H1 (cell line): ENCODE measurements around the gene PSMD6. TPM values are rescaled to one million over a fixed set of nuclear protein-coding genes. Genes with fewer than 3 reads are reported as not detected.

ENCODE experiments used
- CTCF ChIA-PET: fragments of 300-600 bp; sonication (Branson Sonifier 250); formaldehyde crosslinking; loops from one replicate; lab custom pipeline; 2021; ENCODE audit not compliant: partially characterized antibody; lab: Charles Lee
- POLR2A ChIA-PET: fragments of 300-600 bp; sonication (Branson Sonifier 250); formaldehyde crosslinking; loops from one replicate; lab custom pipeline; 2021; ENCODE audit warnings: inconsistent platforms; ENCODE audit not compliant: partially characterized antibody; lab: Charles Lee
- DNase-seq, 2 experiments: peaks; one replicate each; pipeline versions ENCODE4 v3.0.0 to v3.0.0-alpha.2; 2010 to 2022; ENCODE audit warnings: low spot score in 2 of 2, low read depth in 1 of 2, mixed read lengths in 1 of 2
- FAIRE-seq: peaks from 2 replicates; lab custom pipeline; 2011; peaks lifted over from hg19 to GRCh38; lab: Jason Lieb, UNC
- H2AFZ ChIP-seq: 2 replicates; pipeline ENCODE4 v1.8.1; 2012; ENCODE audit warnings: low read length, inconsistent platforms
- H2AK5ac ChIP-seq: 2 replicates; pipeline ENCODE4 v1.6.1; 2013; ENCODE audit warnings: low read depth, low read length
- H2BK120ac ChIP-seq: replicated peaks from 2 replicates; pipeline ENCODE3; 2013; ENCODE audit warnings: low read depth, low read length, inconsistent platforms
- H2BK12ac ChIP-seq: 2 replicates; pipeline ENCODE4 v1.6.1; 2013; ENCODE audit warnings: low read depth, low read length
- H2BK15ac ChIP-seq: 2 replicates; pipeline ENCODE4 v1.6.1; 2013; ENCODE audit warnings: low read length
- H2BK20ac ChIP-seq: 2 replicates; pipeline ENCODE4 v1.6.1; 2013; ENCODE audit warnings: low read length
- H2BK5ac ChIP-seq: 2 replicates; pipeline ENCODE4 v1.6.1; 2013; ENCODE audit warnings: low read depth, low read length
- H3K14ac ChIP-seq: 2 replicates; pipeline ENCODE4 v1.6.1; 2013; ENCODE audit warnings: inconsistent platforms; ENCODE audit not compliant: insufficient read length
- H3K18ac ChIP-seq: 2 replicates; pipeline ENCODE4 v1.6.1; 2013; ENCODE audit warnings: low read length; ENCODE audit errors: extremely low read depth
- H3K23ac ChIP-seq: 2 replicates; pipeline ENCODE4 v1.6.1; 2013; ENCODE audit warnings: inconsistent platforms; ENCODE audit not compliant: insufficient read length
- H3K23me2 ChIP-seq: 2 replicates; pipeline ENCODE4 v1.6.1; 2013; ENCODE audit warnings: low read depth, low read length
- H3K27ac ChIP-seq: 2 replicates; pipeline ENCODE4 v1.6.1; 2011; ENCODE audit warnings: low read depth, low read length, inconsistent platforms
- H3K27me3 ChIP-seq, 4 experiments: replicated peaks in 1 of 4; 1 replicate in 1 of 4; 2 replicates in 3 of 4; pipeline versions ENCODE4 v1.6.1 to v1.8.1; 2011 to 2013; ENCODE audit warnings: low read length in 3 of 4, mild to moderate bottlenecking in 3 of 4, inconsistent platforms in 2 of 4, mixed read lengths in 2 of 4, moderate library complexity in 1 of 4; ENCODE audit not compliant: control insufficient read depth in 3 of 4, insufficient read depth in 3 of 4; ENCODE audit errors: extremely low read depth in 1 of 4
- H3K36me3 ChIP-seq, 4 experiments: 2 replicates each; pipeline versions ENCODE4 v1.6.1 to v1.8.1; 2011 to 2013; ENCODE audit warnings: mild to moderate bottlenecking in 4 of 4, low read length in 3 of 4, moderate library complexity in 2 of 4, control low read depth in 1 of 4, inconsistent platforms in 1 of 4; ENCODE audit not compliant: insufficient read depth in 4 of 4, control insufficient read depth in 2 of 4
- H3K4ac ChIP-seq: replicated peaks from 2 replicates; pipeline ENCODE3; 2013; ENCODE audit warnings: low read length, low read depth, mixed read lengths, inconsistent platforms; ENCODE audit not compliant: insufficient read length
- H3K4me1 ChIP-seq, 4 experiments: replicated peaks in 1 of 4; 1 replicate in 1 of 4; 2 replicates in 3 of 4; pipeline versions ENCODE4 v1.6.1 to v1.8.1; 2011 to 2013; ENCODE audit warnings: low read length in 3 of 4, inconsistent platforms in 2 of 4, mixed read lengths in 1 of 4; ENCODE audit not compliant: insufficient read depth in 4 of 4, control insufficient read depth in 3 of 4
- H3K4me2 ChIP-seq, 2 experiments: 2 replicates each; pipeline versions ENCODE4 v1.6.1 to v1.8.1; 2011 to 2013; ENCODE audit warnings: low read depth in 2 of 2, low read length in 2 of 2, control low read depth in 1 of 2, inconsistent platforms in 1 of 2, mild to moderate bottlenecking in 1 of 2; ENCODE audit not compliant: insufficient read depth in 1 of 2
- H3K4me3 ChIP-seq, 4 experiments: fragments of 200-600, 300-600 bp in 1 of 4; sonication (generic), shearing (Covaris generic), sonication (Bioruptor Twin) in 1 of 4; 2 replicates each; pipeline versions ENCODE4 v1.5.1 to v1.8.1; 2011 to 2016; ENCODE audit warnings: low read length in 4 of 4, low read depth in 3 of 4, control low read depth in 2 of 4, inconsistent platforms in 2 of 4, mild to moderate bottlenecking in 2 of 4, mixed read lengths in 1 of 4, moderate library complexity in 1 of 4; ENCODE audit not compliant: insufficient read depth in 2 of 4; ENCODE audit errors: extremely low read depth in 1 of 4
- H3K56ac ChIP-seq: replicated peaks from 2 replicates; pipeline ENCODE3; 2013; ENCODE audit warnings: low read depth, mild to moderate bottlenecking, mixed read lengths, low read length, inconsistent platforms; ENCODE audit not compliant: insufficient read length
- H3K79me1 ChIP-seq: 2 replicates; pipeline ENCODE4 v1.6.1; 2013; ENCODE audit warnings: low read depth, low read length, control low read depth
- H3K79me2 ChIP-seq, 2 experiments: 2 replicates each; pipeline versions ENCODE4 v1.6.1 to v1.8.1; 2012 to 2013; ENCODE audit warnings: low read length in 2 of 2, mild to moderate bottlenecking in 2 of 2, inconsistent platforms in 1 of 2; ENCODE audit not compliant: insufficient read depth in 2 of 2, control insufficient read depth in 1 of 2
- H3K9ac ChIP-seq, 4 experiments: replicated peaks in 1 of 4; 1 replicate in 1 of 4; 2 replicates in 3 of 4; pipeline versions ENCODE4 v1.6.1 to v1.8.1; 2011 to 2013; ENCODE audit warnings: low read depth in 3 of 4, low read length in 3 of 4, control low read depth in 2 of 4, mild to moderate bottlenecking in 2 of 4, moderate library complexity in 2 of 4, inconsistent platforms in 1 of 4; ENCODE audit errors: extremely low read depth in 1 of 4
- H3K9me3 ChIP-seq, 2 experiments: 2 replicates each; pipeline versions ENCODE4 v1.6.1 to v1.8.1; 2012 to 2013; ENCODE audit warnings: mild to moderate bottlenecking in 2 of 2, moderate library complexity in 2 of 2, control low read depth in 1 of 2, inconsistent platforms in 1 of 2, low read depth in 1 of 2, low read length in 1 of 2, mixed read lengths in 1 of 2; ENCODE audit not compliant: insufficient read depth in 2 of 2
- H4K20me1 ChIP-seq, 2 experiments: replicated peaks in 1 of 2; 2 replicates each; pipeline versions ENCODE3 to v1.8.1; 2011 to 2013; ENCODE audit warnings: inconsistent platforms in 2 of 2, low read length in 2 of 2, mild to moderate bottlenecking in 1 of 2; ENCODE audit not compliant: insufficient read depth in 2 of 2, control insufficient read depth in 1 of 2
- H4K5ac ChIP-seq: 2 replicates; pipeline ENCODE4 v1.6.1; 2013; ENCODE audit warnings: low read length, low read depth, mixed read lengths, inconsistent platforms; ENCODE audit not compliant: insufficient read length
- H4K8ac ChIP-seq: 2 replicates; pipeline ENCODE4 v1.8.0; 2013; ENCODE audit warnings: mild to moderate bottlenecking, moderate library complexity, low read length, inconsistent platforms; ENCODE audit not compliant: insufficient read depth; ENCODE audit errors: extremely low read depth
- H4K91ac ChIP-seq: replicated peaks from 2 replicates; pipeline ENCODE3; 2013; ENCODE audit warnings: low read length, mixed read lengths, inconsistent platforms; ENCODE audit not compliant: insufficient read length
- ASH2L ChIP-seq: fragments of 200-600, 300-600 bp; sonication (generic); IDR thresholded peaks from one replicate; pipeline ENCODE4 v1.7.1; 2017; ENCODE audit warnings: low read length
- BRCA1 ChIP-seq: IDR thresholded peaks from 2 replicates; pipeline ENCODE4 v1.6.1; 2012; ENCODE audit warnings: low read depth, low read length, improper control_type of control experiment
- CREB1 ChIP-seq: IDR thresholded peaks from 2 replicates; pipeline ENCODE4 v1.6.1; 2012; ENCODE audit warnings: inconsistent platforms
- EP300 ChIP-seq, 2 experiments: IDR thresholded peaks; 1 replicate in 1 of 2; 2 replicates in 1 of 2; pipeline ENCODE4 v1.6.1; 2011 to 2012; ENCODE audit warnings: low read depth in 2 of 2, low read length in 2 of 2, mild to moderate bottlenecking in 2 of 2, borderline replicate concordance in 1 of 2, inconsistent platforms in 1 of 2, moderate library complexity in 1 of 2
- GABPA ChIP-seq: IDR thresholded peaks from 2 replicates; pipeline ENCODE4 v1.6.1; 2011; ENCODE audit warnings: mild to moderate bottlenecking, low read length, moderate library complexity, borderline replicate concordance; ENCODE audit not compliant: insufficient read depth
- KDM4A ChIP-seq: IDR thresholded peaks from one replicate; pipeline ENCODE4 v1.7.1; 2012; ENCODE audit warnings: low read depth, mild to moderate bottlenecking, moderate library complexity, low read length, inconsistent platforms; ENCODE audit not compliant: severe bottlenecking
- NANOG ChIP-seq: IDR thresholded peaks from 2 replicates; pipeline ENCODE4 v1.6.1; 2011; ENCODE audit warnings: low read length, low read depth, mild to moderate bottlenecking, inconsistent platforms; ENCODE audit not compliant: insufficient read depth, poor library complexity, severe bottlenecking
- RAD21 ChIP-seq, 2 experiments: IDR thresholded peaks in 1 of 2; conservative IDR thresholded peaks in 1 of 2; 2 replicates each; pipeline ENCODE4 v1.6.1; 2011; ENCODE audit warnings: low read depth in 2 of 2, low read length in 2 of 2, improper control_type of control experiment in 1 of 2, inconsistent platforms in 1 of 2, mild to moderate bottlenecking in 1 of 2, moderate library complexity in 1 of 2
- SIN3A ChIP-seq, 2 experiments: IDR thresholded peaks in 1 of 2; conservative IDR thresholded peaks in 1 of 2; 2 replicates each; pipeline ENCODE4 v1.6.1; 2011 to 2012; ENCODE audit warnings: low read length in 2 of 2, improper control_type of control experiment in 1 of 2, low read depth in 1 of 2, mild to moderate bottlenecking in 1 of 2
- WGBS, 2 experiments: shearing (Covaris generic) in 1 of 2; methylation state at CpG; one replicate each; pipeline versions ENCODE4 v1.1.6 to v1.1.7; 2013 to 2015; ENCODE audit warnings: low lambda C conversion rate in 2 of 2, mixed read lengths in 2 of 2, inconsistent platforms in 1 of 2, low coverage in 1 of 2, missing lambda C conversion rate in 1 of 2; ENCODE audit not compliant: insufficient replicate concordance in 2 of 2, insufficient coverage in 1 of 2, insufficient read length in 1 of 2; ENCODE audit errors: extremely low coverage in 1 of 2, missing lambda C conversion rate in 1 of 2; 5-methylcytosine and 5-hydroxymethylcytosine counted together
- polyA plus RNA-seq, 7 experiments: library from polyadenylated mRNA; depleted of rRNA in 3 of 7; stranded (reverse) in 5 of 7; unstranded in 2 of 7; fragments of >200 nt in 5 of 7; fragments of 200-250 nt in 2 of 7; gene quantifications; 1 replicate in 5 of 7; 2 replicates in 1 of 7; 4 replicates in 1 of 7; pipeline versions ENCODE4 v1.2.1 to v1.2.3, GENCODE V29; 2011 to 2013; ENCODE audit warnings: missing spikeins in 2 of 7, mixed read lengths in 2 of 7
- total RNA-seq: library from RNA; stranded (reverse); fragmentation: NEBNext Ultra II Directional; extraction: Animal tissue kit (Norgen Biotek cat#: 25700); gene quantifications from 2 replicates; pipeline ENCODE4 v1.2.1, GENCODE V29; 2021

The PSMD6 gene
- total and polyA plus RNA-seq, 2 of the 8 experiments (the other 6 are each of a cell fraction or from before 2014, with no cell fraction given) = 43.7 to 104 TPM

- Histone ChIP-seq H3K9ac (no peak overlapping the region; a peak in 1 of 7 replicates), H3K36me3 (peaks cover 0 to 8% (median 4%) of the 10 kb centered on the region in 4 experiments; a peak in 4 of 8 replicates), H3K27me3 (no peaks in the 10 kb centered on the region), H3K18ac (no peak overlapping the region), H3K4ac (no peak overlapping the region), H3K4me2 (no peak overlapping the region), H4K91ac (no peak overlapping the region), H4K5ac (no peak overlapping the region), H3K9me3 (no peaks in the 10 kb centered on the region), H2BK15ac (no peak overlapping the region), H3K14ac (no peak overlapping the region), H3K23ac (no peak overlapping the region), H2AK5ac (no peak overlapping the region), H3K23me2 (no peaks in the 10 kb centered on the region), H3K79me2 (0 out of 4 replicates have a peak, but pooled peaks cover 0 to 5% of the 10 kb centered on the region in 2 experiments), H3K27ac (no peak overlapping the region), H3K56ac (no peak overlapping the region), H3K79me1 (no peaks in the 10 kb centered on the region), H2BK120ac (no peak overlapping the region), H3K4me1 (peaks cover 0 to 1% (median 0%) of the 10 kb centered on the region in 4 experiments; a peak in 1 of 7 replicates), H2BK5ac (no peak overlapping the region; the same call in 1 of the 2 replicates), H2AFZ (no peak overlapping the region), H4K20me1 (peaks cover 0 to 3% of the 10 kb centered on the region in 2 experiments), H4K8ac (no peak overlapping the region), H2BK12ac (no peak overlapping the region), H3K4me3 (no peak overlapping the region), H2BK20ac (no peak overlapping the region)
- 91% methylated on average over 8 of the region's 8 CpGs; no CpG with 5 or more reads in 1 of the 2 experiments for WGBS, 2 experiments
- no peak for DNase-seq
- ChIA-PET POLR2A (no interaction called here), CTCF (interaction anchor here (0.6 to 1.9 kb wide), 7 partner anchors 10 to 1404 kb away, joined by 3 to 5 read pairs (median 3); no protein-coding TSS in a partner anchor)
- FAIRE-seq = no peak
- TF ChIP-seq RAD21 (IDR thresholded peaks at IDR 0.05 in 1 of 2, conservative IDR thresholded peaks at IDR 0.05 in 1 of 2; ENCODE audit: low read depth in 2 of 2, low read length in 2 of 2) = no peak
- no peak for TF ChIP-seq CREB1
- TF ChIP-seq GABPA = no peak
- TF ChIP-seq NANOG = no peak
- no peak for TF ChIP-seq KDM4A
- no peak for TF ChIP-seq EP300 (IDR thresholded peaks at IDR 0.05; ENCODE audit: borderline replicate concordance in 1 of 2, low read depth in 2 of 2, low read length in 2 of 2)
- no peak for TF ChIP-seq ASH2L
- TF ChIP-seq SIN3A (conservative IDR thresholded peaks at IDR 0.05 in 1 of 2, IDR thresholded peaks at IDR 0.05 in 1 of 2; ENCODE audit: low read depth in 1 of 2, low read length in 2 of 2) = no peak
- no peak for TF ChIP-seq BRCA1
Observed at GRCh38 chr3:63980830-63981498, 42.3 kb downstream of the PSMD6 start.
